DND-41 (cell line): Measurements from ENCODE around the gene SNX14.
"Not testable (repeated sequence)": the region's sequence is repeated elsewhere in the genome, so short reads cannot be mapped to it uniquely, and the experiment has no call there.

ENCODE experiments used
- ATAC-seq: fragments of 200-7000 bp; cut with Tn5 transposase; 3 replicates; pipeline ENCODE4 v1.9.1; 2021; ENCODE audit warnings: low read depth; ENCODE audit not compliant: insufficient read depth
- DNase-seq: peaks from one replicate; pipeline ENCODE4 v3.0.0-alpha.2; 2020
- H2AFZ ChIP-seq: 2 replicates; pipeline ENCODE4 v1.6.0; 2012; ENCODE audit warnings: low read depth, low read length
- H3K27ac ChIP-seq: 2 replicates; pipeline ENCODE4 v1.5.1; 2012; ENCODE audit warnings: low read length, inconsistent platforms
- H3K27me3 ChIP-seq: fragments of 200-600 bp; sonication (generic); 2 replicates; pipeline ENCODE4 v1.6.0; 2012; ENCODE audit warnings: low read length, mild to moderate bottlenecking, inconsistent platforms; ENCODE audit not compliant: insufficient read depth, poor library complexity
- H3K36me3 ChIP-seq: 2 replicates; pipeline ENCODE4 v1.5.1; 2012; ENCODE audit warnings: low read length, inconsistent platforms; ENCODE audit not compliant: insufficient read depth
- H3K4me1 ChIP-seq: 2 replicates; pipeline ENCODE4 v1.5.1; 2012; ENCODE audit warnings: mild to moderate bottlenecking, low read length; ENCODE audit not compliant: insufficient read depth
- H3K4me2 ChIP-seq: 2 replicates; pipeline ENCODE4 v1.6.0; 2012; ENCODE audit warnings: mild to moderate bottlenecking, moderate library complexity, low read length, inconsistent platforms; ENCODE audit not compliant: insufficient read depth
- H3K4me3 ChIP-seq, 2 experiments: fragments of 200-600 bp in 1 of 2; shearing (Covaris generic) in 1 of 2; 2 replicates each; pipeline ENCODE4 v1.5.1; 2012 to 2016; ENCODE audit warnings: inconsistent platforms in 2 of 2, low read length in 2 of 2, mild to moderate bottlenecking in 2 of 2, low read depth in 1 of 2, moderate library complexity in 1 of 2
- H3K79me2 ChIP-seq: 2 replicates; pipeline ENCODE4 v1.6.0; 2012; ENCODE audit warnings: low read length, inconsistent platforms; ENCODE audit not compliant: insufficient read depth
- H3K9ac ChIP-seq: 2 replicates; pipeline ENCODE4 v1.6.0; 2012; ENCODE audit warnings: low read depth, mild to moderate bottlenecking, inconsistent platforms, low read length, moderate library complexity
- H3K9me3 ChIP-seq: 2 replicates; pipeline ENCODE4 v1.5.1; 2012; ENCODE audit warnings: low read length, moderate library complexity, mild to moderate bottlenecking, inconsistent platforms; ENCODE audit not compliant: insufficient read depth, severe bottlenecking
- H4K20me1 ChIP-seq: 2 replicates; pipeline ENCODE4 v1.6.0; 2012; ENCODE audit warnings: low read length; ENCODE audit not compliant: insufficient read depth
- EZH2 ChIP-seq: IDR thresholded peaks from 3 replicates; pipeline ENCODE4 v1.6.1; 2012; ENCODE audit warnings: borderline replicate concordance, low read depth, mild to moderate bottlenecking, moderate library complexity, low read length, inconsistent platforms; ENCODE audit not compliant: severe bottlenecking
- TF ChIP-seq, protein P1 (sequence below): IDR thresholded peaks from 2 replicates; pipeline ENCODE4 v1.5.1; 2012; ENCODE audit warnings: borderline replicate concordance, low read length, moderate library complexity, mild to moderate bottlenecking; ENCODE audit not compliant: poor library complexity, severe bottlenecking; ENCODE audit errors: extremely low read depth

The SNX14 gene

DNA sequence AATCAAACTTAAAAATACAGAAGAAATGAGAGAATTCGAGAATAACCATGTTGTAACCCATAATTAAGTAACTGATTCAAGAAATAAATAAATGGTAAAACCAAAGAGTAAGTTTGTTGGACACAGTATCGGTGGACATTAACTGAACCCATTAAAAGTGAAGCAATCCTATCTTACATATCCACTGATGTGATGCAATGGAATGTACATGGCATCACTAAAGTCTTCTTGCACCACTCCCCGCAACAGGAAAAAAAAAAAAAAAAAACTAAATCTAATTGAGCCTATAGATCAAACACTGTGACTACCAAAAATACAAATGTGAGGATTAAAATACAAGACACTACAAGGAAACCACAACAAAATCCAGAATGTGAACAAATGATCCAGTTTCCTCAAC lies 7.9 kb downstream of the SNX14 start:
- Histone ChIP-seq H3K9ac (no peak overlapping the region), H3K79me2 (peaks cover 30% of the 10 kb centered on the region; the same call in 1 of the 2 replicates), H3K4me1 (no peaks in the 10 kb centered on the region), H3K36me3 (no peaks in the 10 kb centered on the region), H4K20me1 (no peaks in the 10 kb centered on the region), H3K4me2 (no peak overlapping the region), H3K4me3 (no peak overlapping the region), H3K27me3 (no peaks in the 10 kb centered on the region), H3K9me3 (no peaks in the 10 kb centered on the region), H3K27ac (no peak overlapping the region), H2AFZ (no peak overlapping the region)
- TF ChIP-seq, protein P1, sequence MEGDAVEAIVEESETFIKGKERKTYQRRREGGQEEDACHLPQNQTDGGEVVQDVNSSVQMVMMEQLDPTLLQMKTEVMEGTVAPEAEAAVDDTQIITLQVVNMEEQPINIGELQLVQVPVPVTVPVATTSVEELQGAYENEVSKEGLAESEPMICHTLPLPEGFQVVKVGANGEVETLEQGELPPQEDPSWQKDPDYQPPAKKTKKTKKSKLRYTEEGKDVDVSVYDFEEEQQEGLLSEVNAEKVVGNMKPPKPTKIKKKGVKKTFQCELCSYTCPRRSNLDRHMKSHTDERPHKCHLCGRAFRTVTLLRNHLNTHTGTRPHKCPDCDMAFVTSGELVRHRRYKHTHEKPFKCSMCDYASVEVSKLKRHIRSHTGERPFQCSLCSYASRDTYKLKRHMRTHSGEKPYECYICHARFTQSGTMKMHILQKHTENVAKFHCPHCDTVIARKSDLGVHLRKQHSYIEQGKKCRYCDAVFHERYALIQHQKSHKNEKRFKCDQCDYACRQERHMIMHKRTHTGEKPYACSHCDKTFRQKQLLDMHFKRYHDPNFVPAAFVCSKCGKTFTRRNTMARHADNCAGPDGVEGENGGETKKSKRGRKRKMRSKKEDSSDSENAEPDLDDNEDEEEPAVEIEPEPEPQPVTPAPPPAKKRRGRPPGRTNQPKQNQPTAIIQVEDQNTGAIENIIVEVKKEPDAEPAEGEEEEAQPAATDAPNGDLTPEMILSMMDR = no peak
- no peak for TF ChIP-seq EZH2
- ATAC-seq (no peak), DNase-seq (no peak)

DNA sequence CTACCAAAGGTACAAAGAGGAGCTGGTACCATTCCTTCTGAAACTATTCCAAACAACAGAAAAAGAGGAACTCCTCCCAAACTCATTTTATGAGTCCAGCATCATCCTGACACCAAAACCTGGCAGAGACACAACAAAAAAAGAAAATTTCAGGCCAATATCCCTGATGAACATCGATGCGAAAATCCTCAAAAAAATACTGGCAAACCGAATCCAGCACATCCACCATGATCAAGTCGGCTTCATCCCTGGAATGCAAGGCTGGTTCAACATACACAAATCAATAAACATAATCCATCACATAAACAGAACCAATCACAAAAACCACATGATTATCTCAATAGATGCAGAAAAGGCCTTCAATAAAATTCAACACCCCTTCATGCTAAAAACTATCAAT lies 10.8 kb downstream of the SNX14 start:
- H3K79me2 ChIP-seq = peaks cover 12% of the 10 kb centered on the region; the same call in 1 of the 2 replicates
- not testable (repeated sequence) for H4K20me1 ChIP-seq, H3K36me3 ChIP-seq, H3K27ac ChIP-seq, H3K27me3 ChIP-seq, DNase-seq, H3K4me2 ChIP-seq, H2AFZ ChIP-seq, H3K4me1 ChIP-seq, H3K9ac ChIP-seq, H3K9me3 ChIP-seq, ATAC-seq, H3K4me3 ChIP-seq

DNA sequence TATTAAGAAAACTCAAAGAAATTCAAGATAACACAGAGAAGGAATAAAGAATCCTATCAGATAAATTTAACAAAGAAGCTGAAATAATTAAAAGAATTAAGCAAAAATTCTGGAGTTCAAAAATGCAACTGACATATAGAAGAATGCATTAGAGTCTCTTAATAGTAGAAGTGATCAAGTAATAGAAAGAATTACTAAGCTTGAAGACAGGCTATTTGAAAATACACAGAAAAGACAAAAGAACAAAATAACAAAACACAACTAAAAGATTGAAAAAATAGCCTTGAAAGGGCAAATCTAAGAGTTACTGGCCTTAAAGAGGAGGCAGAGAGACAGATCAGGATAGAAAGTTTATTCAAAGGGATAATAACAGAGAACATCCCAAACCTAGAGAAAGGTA lies 12.1 kb downstream of the SNX14 start:
- no peak overlapping the region for H3K4me2 ChIP-seq
- TF ChIP-seq, protein P1 = no peak
- TF ChIP-seq EZH2 = no peak
- H4K20me1 ChIP-seq = no peaks in the 10 kb centered on the region; the same call in 1 of the 2 replicates
- ATAC-seq (no peak), DNase-seq (no peak)
- no peak overlapping the region for H3K9ac ChIP-seq
- no peaks in the 10 kb centered on the region for H3K9me3 ChIP-seq
- H3K79me2 ChIP-seq = peaks cover 10% of the 10 kb centered on the region; the same call in 1 of the 2 replicates
- no peaks in the 10 kb centered on the region for H3K27me3 ChIP-seq
- no peak overlapping the region for H3K4me3 ChIP-seq
- H3K27ac ChIP-seq = no peak overlapping the region
- H2AFZ ChIP-seq = no peak overlapping the region
- H3K36me3 ChIP-seq = no peaks in the 10 kb centered on the region
- H3K4me1 ChIP-seq = no peaks in the 10 kb centered on the region

DNA sequence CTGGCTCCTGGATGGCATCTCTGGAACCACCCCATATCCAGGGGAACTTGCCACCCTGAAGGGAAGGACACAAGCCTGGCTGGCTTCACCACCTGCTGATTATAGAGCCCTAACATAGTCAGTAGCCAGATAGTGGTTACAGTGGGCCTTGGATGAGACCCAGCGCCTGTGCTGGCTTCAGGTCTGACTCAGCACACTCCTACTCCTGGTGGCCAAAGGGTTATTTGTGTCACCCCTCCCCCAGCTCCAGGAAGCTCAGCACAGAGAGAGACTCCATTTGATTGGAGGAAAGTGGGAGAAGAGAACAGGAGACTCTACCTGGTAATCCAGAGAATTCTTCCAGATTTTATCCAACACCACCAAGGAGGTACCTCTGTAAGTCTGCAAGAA lies 12.8 kb downstream of the SNX14 start:
- no peaks in the 10 kb centered on the region for H3K36me3 ChIP-seq
- no peak overlapping the region for H2AFZ ChIP-seq
- DNase-seq (no peak), ATAC-seq (no peak)
- no peaks in the 10 kb centered on the region for H3K4me1 ChIP-seq
- H3K4me2 ChIP-seq = no peak overlapping the region
- no peaks in the 10 kb centered on the region; the same call in 1 of the 2 replicates for H4K20me1 ChIP-seq
- no peak for TF ChIP-seq EZH2
- TF ChIP-seq, protein P1 = no peak
- no peak overlapping the region for H3K4me3 ChIP-seq
- no peak overlapping the region for H3K27ac ChIP-seq
- no peak overlapping the region for H3K9ac ChIP-seq
- H3K79me2 ChIP-seq = peaks cover 7% of the 10 kb centered on the region; the same call in 1 of the 2 replicates
- H3K9me3 ChIP-seq = no peaks in the 10 kb centered on the region
- no peaks in the 10 kb centered on the region for H3K27me3 ChIP-seq
